Measurements from ENCODE around the gene CMSS1.

CMSS1 gene

DNA sequence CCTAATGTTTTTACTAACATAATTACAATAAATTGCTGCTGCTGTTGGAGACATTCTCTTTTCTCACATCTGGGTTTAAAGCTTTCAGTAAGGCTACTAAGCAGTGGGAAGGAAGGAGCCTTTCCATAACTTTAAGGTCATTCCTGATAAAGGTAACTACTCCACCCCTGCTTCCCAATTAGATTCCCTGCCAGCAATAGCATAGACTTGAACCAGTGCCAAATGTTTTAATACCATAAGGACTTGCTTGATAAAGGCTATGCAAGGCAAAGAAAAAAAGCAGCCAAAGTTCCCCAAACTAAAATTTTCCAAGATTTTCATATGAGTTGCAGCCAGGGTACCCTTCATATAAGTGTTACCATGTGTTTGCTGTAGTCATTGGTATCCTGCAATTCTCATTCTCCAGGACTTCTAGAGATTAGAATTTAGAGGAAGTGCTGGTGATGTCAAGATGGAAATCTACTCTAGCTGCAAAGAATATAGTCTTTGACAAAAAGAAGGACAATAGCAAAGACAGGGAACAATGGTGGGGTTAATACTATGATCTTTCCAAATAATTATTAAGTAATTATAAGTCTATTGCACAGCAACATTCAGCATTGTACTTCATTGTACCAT, 190.5 kb downstream of the CMSS1 start:
- TF ChIP-seq, protein P1, sequence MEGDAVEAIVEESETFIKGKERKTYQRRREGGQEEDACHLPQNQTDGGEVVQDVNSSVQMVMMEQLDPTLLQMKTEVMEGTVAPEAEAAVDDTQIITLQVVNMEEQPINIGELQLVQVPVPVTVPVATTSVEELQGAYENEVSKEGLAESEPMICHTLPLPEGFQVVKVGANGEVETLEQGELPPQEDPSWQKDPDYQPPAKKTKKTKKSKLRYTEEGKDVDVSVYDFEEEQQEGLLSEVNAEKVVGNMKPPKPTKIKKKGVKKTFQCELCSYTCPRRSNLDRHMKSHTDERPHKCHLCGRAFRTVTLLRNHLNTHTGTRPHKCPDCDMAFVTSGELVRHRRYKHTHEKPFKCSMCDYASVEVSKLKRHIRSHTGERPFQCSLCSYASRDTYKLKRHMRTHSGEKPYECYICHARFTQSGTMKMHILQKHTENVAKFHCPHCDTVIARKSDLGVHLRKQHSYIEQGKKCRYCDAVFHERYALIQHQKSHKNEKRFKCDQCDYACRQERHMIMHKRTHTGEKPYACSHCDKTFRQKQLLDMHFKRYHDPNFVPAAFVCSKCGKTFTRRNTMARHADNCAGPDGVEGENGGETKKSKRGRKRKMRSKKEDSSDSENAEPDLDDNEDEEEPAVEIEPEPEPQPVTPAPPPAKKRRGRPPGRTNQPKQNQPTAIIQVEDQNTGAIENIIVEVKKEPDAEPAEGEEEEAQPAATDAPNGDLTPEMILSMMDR (IDR thresholded peaks at IDR 0.05; ENCODE audit: low read depth, low read length): no peak

GRCh38 chr3:100009276-100010086, 191.8 kb downstream of the CMSS1 start:
- H3K4me3 ChIP-seq (ENCODE audit: low read depth, low read length): no peak overlapping the region
- TF ChIP-seq, protein P1 (IDR thresholded peaks at IDR 0.05; ENCODE audit: low read depth, low read length): no peak

More for the DNA sequence above, 190.5 kb downstream of the CMSS1 start:
- H3K4me3 ChIP-seq (ENCODE audit: low read depth, low read length): no peak overlapping the region

DNA sequence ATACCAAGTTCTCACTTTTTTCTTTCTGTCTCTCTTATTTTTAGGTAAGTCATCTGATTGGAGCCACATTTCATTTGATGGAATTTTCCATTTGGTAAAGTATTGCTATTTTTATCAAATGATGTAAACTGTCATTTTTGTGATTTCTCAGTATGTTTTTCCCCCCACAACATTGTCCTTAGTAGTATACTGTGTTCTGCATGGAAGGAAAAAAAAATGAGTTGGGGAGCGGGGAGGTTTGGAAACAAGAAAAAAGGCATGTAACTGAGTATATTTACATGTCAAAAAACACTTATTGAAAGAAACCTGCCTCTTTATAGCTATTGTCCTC, 192.4 kb downstream of the CMSS1 start:
- TF ChIP-seq, protein P1 (IDR thresholded peaks at IDR 0.05; ENCODE audit: low read depth, low read length): no peak

GRCh38 chr3:100018806-100019205, 201.1 kb downstream of the CMSS1 start:
- H3K4me3 ChIP-seq (ENCODE audit: low read depth, low read length): no peak overlapping the region

More for the DNA sequence above, 192.4 kb downstream of the CMSS1 start:
- no peak overlapping the region for H3K4me3 ChIP-seq (ENCODE audit: low read depth, low read length)

GRCh38 chr3:100019719-100020118, 202.1 kb downstream of the CMSS1 start:
- TF ChIP-seq, protein P1 (IDR thresholded peaks at IDR 0.05; ENCODE audit: low read depth, low read length): no peak
- no peak overlapping the region for H3K4me3 ChIP-seq (ENCODE audit: low read depth, low read length)

More at GRCh38 chr3:100018806-100019205, 201.1 kb downstream of the CMSS1 start:
- TF ChIP-seq, protein P1 (IDR thresholded peaks at IDR 0.05; ENCODE audit: low read depth, low read length): no peak

DNA sequence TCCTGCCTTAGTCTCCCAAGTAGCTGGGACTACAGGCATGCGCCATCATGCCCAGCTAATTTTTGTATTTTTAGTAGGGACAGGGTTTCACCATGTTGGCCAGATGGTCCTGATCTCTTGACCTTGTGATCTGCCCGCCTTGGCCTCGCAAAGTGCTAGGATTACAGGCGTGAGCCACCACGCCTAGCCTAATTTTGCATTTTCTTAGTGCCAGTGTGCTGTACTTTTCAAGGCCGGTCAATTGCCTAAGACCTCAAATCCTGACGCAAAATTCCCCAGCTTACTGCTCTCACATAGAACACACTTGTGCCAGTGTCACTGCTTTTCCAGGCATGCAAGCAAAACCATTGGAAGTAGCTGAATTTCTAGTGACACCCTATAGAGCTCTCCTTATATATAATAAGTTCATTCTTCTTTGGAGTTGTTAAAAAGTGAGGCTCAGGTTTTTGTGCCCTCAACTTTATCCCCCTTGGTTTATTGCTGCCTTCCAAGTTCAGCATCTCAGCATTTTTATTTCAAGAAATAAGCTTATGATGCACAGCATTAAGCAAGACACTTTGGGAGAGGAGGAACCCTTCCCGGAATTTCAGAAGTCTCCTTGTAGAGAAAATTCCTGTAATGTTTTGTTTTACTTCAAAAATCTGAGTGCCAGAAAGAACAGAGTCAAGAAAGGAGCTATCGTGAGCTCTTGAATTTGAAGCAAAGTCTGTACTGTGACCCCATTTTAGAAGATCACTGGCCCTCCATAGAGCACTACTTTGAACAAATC, 203.4 kb downstream of the CMSS1 start:
- TF ChIP-seq, protein P1 (IDR thresholded peaks at IDR 0.05; ENCODE audit: low read depth, low read length): no peak
- H3K4me3 ChIP-seq (ENCODE audit: low read depth, low read length): no peak overlapping the region

Measured in WI38 (cell line).